ENCODE data around the gene SLC25A2. TPM values are rescaled to one million over a fixed set of nuclear protein-coding genes. Genes with fewer than 3 reads are reported as not detected.
"Not testable (repeated sequence)": the region's sequence is repeated elsewhere in the genome, so short reads cannot be mapped to it uniquely, and the experiment has no call there.

SLC25A2 gene
- total RNA-seq, 1 donor from 2014 or later, result 0.62 TPM

DNA sequence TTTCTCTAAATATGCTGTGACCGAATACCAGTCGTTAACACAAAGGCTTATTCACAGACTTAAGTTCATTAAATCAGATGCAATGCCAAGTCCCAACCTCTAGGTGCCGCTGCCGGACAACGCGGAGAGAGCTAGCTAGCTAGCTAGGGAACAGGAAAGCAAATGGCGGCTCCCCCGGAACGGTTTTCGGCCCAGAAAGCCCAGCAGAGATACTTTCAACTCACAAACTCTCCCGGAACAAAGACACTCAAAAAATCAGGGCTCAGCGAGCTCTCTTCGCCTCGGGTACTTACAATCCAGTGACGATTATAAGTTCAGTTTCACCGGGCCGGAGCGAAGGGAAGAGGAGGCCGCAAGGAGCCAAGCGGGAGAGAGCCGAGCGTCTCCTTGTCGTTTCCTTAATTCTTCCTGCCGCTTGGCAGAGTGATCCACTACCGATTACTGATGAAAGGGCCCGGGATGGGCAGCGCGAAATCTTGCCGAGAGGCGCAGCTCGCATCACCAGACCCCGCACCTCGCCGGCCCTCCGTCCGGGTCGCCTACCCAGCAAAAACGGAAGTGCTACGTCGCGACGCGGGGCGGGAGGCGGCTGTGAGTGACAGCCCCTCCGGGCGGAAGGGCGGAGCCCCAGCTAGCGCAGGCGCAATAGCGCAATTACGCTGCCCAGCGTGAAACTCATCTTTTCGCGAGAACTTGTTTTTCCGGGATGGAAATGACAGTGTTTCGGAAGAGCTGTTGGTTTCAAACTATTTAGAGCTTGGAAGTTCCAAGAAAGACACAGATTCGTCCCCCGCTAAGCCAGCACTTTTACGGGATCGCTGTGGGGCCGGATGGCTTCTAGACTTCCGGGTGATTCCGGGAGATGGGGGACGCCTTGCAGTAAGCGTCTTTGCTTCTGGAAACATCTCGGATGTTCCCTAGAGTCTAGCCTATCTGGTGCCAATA is 16.6 kb upstream of the SLC25A2 start, which contains the start of gene TAF7:
Gene TAF7 (minus strand): TSS at position 560 of the 945 bp plus-strand sequence. CDS start 740 bp downstream, outside the sequence.
- Mint-ChIP-seq H3K9me3 (ENCODE audit: unreplicated experiment) (peaks cover 44% of the 10 kb centered on the region), H3K27ac (ENCODE audit: unreplicated experiment) (peak within 1 kb of the TSS; percentile 99), H3K27me3 (ENCODE audit: unreplicated experiment) (peaks cover 8% of the 10 kb centered on the region), H3K4me3 (ENCODE audit: unreplicated experiment) (peak within 1 kb of the TSS; percentile 98), H3K4me1 (ENCODE audit: unreplicated experiment) (peaks cover 22% of the 10 kb centered on the region), H3K36me3 (ENCODE audit: low read depth, unreplicated experiment) (peaks cover 44% of the 10 kb centered on the region)
- TF ChIP-seq CTCF (IDR thresholded peaks at IDR 0.05; ENCODE audit: unreplicated experiment), result peak; percentile 94
- peak; percentile 93 for DNase-seq (ENCODE audit: low spot score)

- H3K4me1 Mint-ChIP-seq (ENCODE audit: unreplicated experiment), result peaks cover 26% of the 10 kb centered on the region
- peaks cover 46% of the 10 kb centered on the region for H3K9me3 Mint-ChIP-seq (ENCODE audit: unreplicated experiment)
- peaks cover 8% of the 10 kb centered on the region for H3K27me3 Mint-ChIP-seq (ENCODE audit: unreplicated experiment)
- no peak for DNase-seq (ENCODE audit: low spot score)
- peak overlapping the region; percentile 98 for H3K4me3 Mint-ChIP-seq (ENCODE audit: unreplicated experiment)
- peaks cover 52% of the 10 kb centered on the region for H3K36me3 Mint-ChIP-seq (ENCODE audit: low read depth, unreplicated experiment)
- H3K27ac Mint-ChIP-seq (ENCODE audit: unreplicated experiment), result peak overlapping the region; percentile 99
- no peak for TF ChIP-seq CTCF (IDR thresholded peaks at IDR 0.05; ENCODE audit: unreplicated experiment)
These were observed 15.8 kb upstream of the SLC25A2 start for GRCh38 chr5:141319699-141320098.

DNA sequence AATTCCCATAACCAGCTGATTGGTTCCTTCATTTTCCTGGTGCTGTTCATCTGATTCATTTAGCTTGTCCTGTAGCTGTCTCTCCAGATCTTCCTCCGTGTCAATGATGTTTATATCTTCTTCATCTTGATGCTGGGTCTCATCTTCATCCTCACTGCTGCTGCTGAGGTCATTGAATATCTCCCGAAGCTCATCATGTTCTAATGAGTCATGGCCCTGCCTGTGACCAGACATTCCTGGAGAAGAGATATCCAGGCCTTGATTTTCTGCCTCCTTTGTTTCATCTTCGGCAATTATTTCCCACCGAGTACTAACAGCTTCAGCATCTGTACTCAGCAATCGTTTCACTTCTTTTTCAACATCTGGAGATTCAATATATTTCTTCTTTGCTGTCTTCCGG is 15.4 kb upstream of the SLC25A2 start:
- Mint-ChIP-seq H3K27me3 (ENCODE audit: unreplicated experiment) (peaks cover 8% of the 10 kb centered on the region), H3K9me3 (ENCODE audit: unreplicated experiment) (peaks cover 46% of the 10 kb centered on the region), H3K36me3 (ENCODE audit: low read depth, unreplicated experiment) (peaks cover 54% of the 10 kb centered on the region), H3K4me1 (ENCODE audit: unreplicated experiment) (peaks cover 26% of the 10 kb centered on the region), H3K27ac (ENCODE audit: unreplicated experiment) (peak overlapping the region; percentile 99), H3K4me3 (ENCODE audit: unreplicated experiment) (peak overlapping the region; percentile 98)
- no peak for TF ChIP-seq CTCF (IDR thresholded peaks at IDR 0.05; ENCODE audit: unreplicated experiment)
- no peak for DNase-seq (ENCODE audit: low spot score)

- H3K4me3 Mint-ChIP-seq (ENCODE audit: unreplicated experiment); H3K27ac Mint-ChIP-seq (ENCODE audit: unreplicated experiment); H3K27me3 Mint-ChIP-seq (ENCODE audit: unreplicated experiment); DNase-seq (ENCODE audit: low spot score): not testable (repeated sequence)
- peaks cover 26% of the 10 kb centered on the region for H3K4me1 Mint-ChIP-seq (ENCODE audit: unreplicated experiment)
- peaks cover 40% of the 10 kb centered on the region for H3K9me3 Mint-ChIP-seq (ENCODE audit: unreplicated experiment)
- peaks cover 67% of the 10 kb centered on the region for H3K36me3 Mint-ChIP-seq (ENCODE audit: low read depth, unreplicated experiment)
These were observed 13.1 kb upstream of the SLC25A2 start for GRCh38 chr5:141316963-141317362.

GRCh38 chr5:141313711-141314110 is 9.9 kb upstream of the SLC25A2 start:
- H3K27ac Mint-ChIP-seq (ENCODE audit: unreplicated experiment), result no peak overlapping the region
- no peak for DNase-seq (ENCODE audit: low spot score)
- no peak for TF ChIP-seq CTCF (IDR thresholded peaks at IDR 0.05; ENCODE audit: unreplicated experiment)
- H3K9me3 Mint-ChIP-seq (ENCODE audit: unreplicated experiment), result peaks cover 15% of the 10 kb centered on the region
- peaks cover 13% of the 10 kb centered on the region for H3K4me1 Mint-ChIP-seq (ENCODE audit: unreplicated experiment)
- peak overlapping the region; percentile 35 for H3K4me3 Mint-ChIP-seq (ENCODE audit: unreplicated experiment)
- peaks cover 54% of the 10 kb centered on the region for H3K36me3 Mint-ChIP-seq (ENCODE audit: low read depth, unreplicated experiment)
- peaks cover 8% of the 10 kb centered on the region for H3K27me3 Mint-ChIP-seq (ENCODE audit: unreplicated experiment)

Data from endothelial cell (in vitro differentiated cells).